BE2C (cell line): ENCODE results near the gene HGF.
A peak's percentile ranks its signal among the peaks of the same experiment; 100 is the strongest.

ENCODE experiments used
- DNase-seq: peaks from one replicate; pipeline ENCODE4 v3.0.0-alpha.2; 2020
- H3K27me3 ChIP-seq: fragments of 250-450 bp; sonication (Bioruptor Pico); 2 replicates; pipeline ENCODE4 v1.5.1; 2020; ENCODE audit warnings: mild to moderate bottlenecking
- H3K36me3 ChIP-seq: fragments of 250-450 bp; sonication (Bioruptor Pico); 2 replicates; pipeline ENCODE4 v1.5.1; 2020; ENCODE audit warnings: mild to moderate bottlenecking
- H3K4me1 ChIP-seq: fragments of 250-450 bp; sonication (Bioruptor Pico); 2 replicates; pipeline ENCODE4 v1.5.1; 2020
- H3K4me3 ChIP-seq: 2 replicates; pipeline ENCODE4 v1.5.1; 2011; ENCODE audit warnings: low read depth, low read length
- H3K9me3 ChIP-seq: fragments of 250-450 bp; sonication (Bioruptor Pico); 2 replicates; pipeline ENCODE4 v1.5.1; 2020
- CTCF ChIP-seq: IDR thresholded peaks from 2 replicates; pipeline ENCODE4 v1.5.1; 2012; ENCODE audit warnings: mild to moderate bottlenecking, low read depth, low read length

The HGF gene

GRCh38 chr7:81715984-81716588, 53.8 kb downstream of the HGF start:
- peak; percentile 91 for TF ChIP-seq CTCF
- H3K36me3 ChIP-seq: no peaks in the 10 kb centered on the region; the same call in 1 of the 2 replicates
- no peak overlapping the region for H3K4me3 ChIP-seq
- peak; percentile 63 for DNase-seq
- peaks cover 12% of the 10 kb centered on the region for H3K4me1 ChIP-seq
- no peaks in the 10 kb centered on the region for H3K9me3 ChIP-seq
- no peaks in the 10 kb centered on the region for H3K27me3 ChIP-seq

DNA sequence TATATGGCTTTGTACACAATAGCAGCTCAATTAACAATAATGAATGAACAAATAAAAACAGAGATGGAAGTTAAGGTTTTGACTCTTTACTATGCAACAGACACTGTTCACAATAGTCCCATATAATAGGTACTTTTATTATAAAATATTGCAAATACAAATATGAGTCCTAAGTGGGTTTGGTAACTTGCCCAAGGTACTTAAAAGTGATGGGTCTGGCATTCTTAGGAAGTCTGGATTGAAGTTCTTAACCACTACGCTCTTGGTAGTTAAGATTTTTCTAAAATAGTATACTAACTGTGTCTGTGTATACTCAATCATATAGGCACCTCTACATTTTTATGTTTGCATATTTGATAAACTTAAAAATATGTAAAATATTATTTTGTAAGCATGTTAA, 55.5 kb downstream of the HGF start:
- no peak overlapping the region for H3K4me3 ChIP-seq
- no peaks in the 10 kb centered on the region for H3K27me3 ChIP-seq
- no peak for DNase-seq
- H3K36me3 ChIP-seq: peaks cover 7% of the 10 kb centered on the region
- no peaks in the 10 kb centered on the region for H3K9me3 ChIP-seq
- peaks cover 12% of the 10 kb centered on the region for H3K4me1 ChIP-seq
- TF ChIP-seq CTCF: no peak

DNA sequence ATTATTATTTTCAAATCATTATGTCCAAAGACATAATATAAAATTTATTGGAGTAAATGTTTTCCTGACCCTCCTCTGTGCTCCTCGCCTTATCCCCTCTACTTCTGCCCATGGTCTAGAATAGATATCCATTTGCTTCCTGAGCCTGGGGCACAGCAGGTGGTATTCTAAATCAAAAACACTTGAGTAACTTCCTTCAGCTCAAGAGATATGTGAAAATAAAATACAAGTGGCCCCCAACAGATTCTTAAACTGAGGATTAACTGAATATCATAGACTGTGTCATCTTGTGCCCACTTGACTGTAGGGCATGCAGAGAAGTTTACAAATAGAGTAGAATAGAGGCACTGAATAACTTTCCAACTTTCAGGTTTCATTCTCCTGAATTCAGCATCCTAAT, 59.1 kb downstream of the HGF start:
- H3K27me3 ChIP-seq: no peaks in the 10 kb centered on the region
- DNase-seq: no peak
- H3K9me3 ChIP-seq: no peaks in the 10 kb centered on the region
- H3K4me1 ChIP-seq: peaks cover 3% of the 10 kb centered on the region
- TF ChIP-seq CTCF: no peak
- H3K36me3 ChIP-seq: peaks cover 7% of the 10 kb centered on the region
- no peak overlapping the region for H3K4me3 ChIP-seq

DNA sequence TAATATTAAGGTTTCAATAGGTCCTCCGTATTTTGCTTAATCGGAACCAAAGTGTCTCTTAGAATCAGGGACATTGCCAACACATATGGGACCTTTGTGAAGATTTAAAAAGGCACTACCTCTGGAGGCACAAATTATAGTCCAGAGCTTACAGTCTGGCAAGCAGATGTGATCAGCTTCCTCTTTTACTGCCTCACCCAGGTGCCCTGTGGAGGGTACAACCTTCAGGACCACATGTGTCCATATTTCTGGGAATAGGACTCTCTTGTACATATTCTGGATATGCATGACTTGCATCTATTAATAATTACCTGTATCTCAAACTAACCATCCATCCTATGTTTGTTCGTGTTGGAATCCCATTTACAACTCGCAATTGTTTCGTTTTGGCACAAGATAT, 60.0 kb downstream of the HGF start:
- DNase-seq: no peak
- Histone ChIP-seq H3K9me3 (no peaks in the 10 kb centered on the region), H3K36me3 (peaks cover 9% of the 10 kb centered on the region), H3K27me3 (no peaks in the 10 kb centered on the region), H3K4me1 (peaks cover 7% of the 10 kb centered on the region; the same call in 1 of the 2 replicates), H3K4me3 (no peak overlapping the region)
- no peak for TF ChIP-seq CTCF

DNA sequence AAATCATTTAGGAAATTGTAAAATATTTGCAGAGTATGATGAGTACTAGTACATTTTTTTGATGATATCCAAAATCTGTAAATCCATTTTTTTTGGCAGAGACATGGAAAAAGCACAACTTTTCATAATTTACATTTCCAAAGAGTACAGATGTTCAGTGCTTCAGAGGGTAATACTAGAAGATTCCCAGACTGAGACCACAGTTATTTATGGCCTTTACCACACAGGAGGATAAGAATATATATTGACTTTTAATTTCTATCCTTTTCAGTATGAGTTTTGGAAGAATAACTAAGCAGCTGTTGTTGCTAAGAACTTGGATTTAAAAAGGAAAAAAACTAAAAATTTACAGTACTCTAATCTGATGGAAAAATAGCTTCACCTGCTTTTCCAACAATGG, 61.9 kb downstream of the HGF start:
- H3K4me3 ChIP-seq: no peak overlapping the region
- no peaks in the 10 kb centered on the region for H3K9me3 ChIP-seq
- peaks cover 8% of the 10 kb centered on the region; the same call in 1 of the 2 replicates for H3K4me1 ChIP-seq
- TF ChIP-seq CTCF: no peak
- peaks cover 13% of the 10 kb centered on the region for H3K36me3 ChIP-seq
- no peak for DNase-seq
- no peaks in the 10 kb centered on the region for H3K27me3 ChIP-seq

DNA sequence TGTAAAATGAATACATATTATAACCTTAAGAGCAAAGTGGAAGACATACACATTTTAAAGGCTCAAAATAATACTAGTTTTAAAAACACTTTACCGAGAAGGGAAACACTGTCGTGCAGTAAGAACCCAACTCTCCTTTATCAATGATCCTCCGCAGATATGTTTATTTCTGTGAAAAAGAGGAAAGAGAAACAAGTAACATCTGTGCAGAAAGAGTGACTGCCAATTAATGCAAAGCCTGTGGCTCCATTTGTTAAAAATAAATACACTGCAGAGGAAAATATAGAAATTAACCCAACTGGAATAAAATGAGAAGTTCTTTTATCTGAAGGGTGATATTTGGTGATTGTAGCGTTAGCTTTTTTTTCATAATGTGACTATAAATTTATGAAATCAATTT, 62.7 kb downstream of the HGF start:
- DNase-seq: no peak
- H3K4me3 ChIP-seq: no peak overlapping the region
- H3K4me1 ChIP-seq: peaks cover 8% of the 10 kb centered on the region; the same call in 1 of the 2 replicates
- TF ChIP-seq CTCF: no peak
- H3K27me3 ChIP-seq: no peaks in the 10 kb centered on the region
- peaks cover 19% of the 10 kb centered on the region for H3K36me3 ChIP-seq
- H3K9me3 ChIP-seq: no peaks in the 10 kb centered on the region
